HEK293T (cell line): Measurements from ENCODE around the gene REC8.

Experiments used
- CTCF ChIA-PET: fragments of 350-600 bp; formaldehyde crosslinking; extraction: SDS; loops from one replicate; lab custom pipeline; 2021; ENCODE audit warnings: antibody characterized with exemption, inconsistent platforms; lab: Yijun Ruan, JAX
- POLR2A ChIA-PET: fragments of 350-600 bp; formaldehyde crosslinking; extraction: SDS; loops from one replicate; lab custom pipeline; 2020; ENCODE audit warnings: antibody characterized with exemption, inconsistent platforms; lab: Yijun Ruan, JAX
- DNase-seq: peaks from one replicate; pipeline ENCODE4 v3.0.0; 2012; ENCODE audit warnings: mixed read lengths; ENCODE audit errors: extremely low spot score
- ARNT ChIP-seq: fragments of 450-650 bp; IDR thresholded peaks from 2 replicates; pipeline ENCODE4 v1.6.1; 2017; ENCODE audit warnings: mild to moderate bottlenecking
- BHLHE40 ChIP-seq: fragments of 450-650 bp; IDR thresholded peaks from 2 replicates; pipeline ENCODE4 v1.6.1; 2016; ENCODE audit warnings: mild to moderate bottlenecking, moderate library complexity, borderline replicate concordance
- CTBP1 ChIP-seq: fragments of 450-650 bp; IDR thresholded peaks from 2 replicates; pipeline ENCODE4 v1.6.1; 2016; ENCODE audit warnings: borderline replicate concordance
- ELF4 ChIP-seq: fragments of 450-650 bp; IDR thresholded peaks from 2 replicates; pipeline ENCODE4 v1.6.1; 2017; ENCODE audit warnings: antibody characterized with exemption
- FOXA1 ChIP-seq: fragments of 450-650 bp; IDR thresholded peaks from 2 replicates; pipeline ENCODE4 v1.6.1; 2016; ENCODE audit warnings: mild to moderate bottlenecking
- FOXK2 ChIP-seq: fragments of 450-650 bp; IDR thresholded peaks from 2 replicates; pipeline ENCODE4 v1.6.1; 2016; ENCODE audit warnings: mild to moderate bottlenecking
- FOXM1 ChIP-seq: fragments of 450-650 bp; IDR thresholded peaks from 2 replicates; pipeline ENCODE4 v1.6.1; 2017; ENCODE audit warnings: mild to moderate bottlenecking, borderline replicate concordance
- HDGF ChIP-seq: fragments of 450-650 bp; IDR thresholded peaks from 2 replicates; pipeline ENCODE4 v1.6.1; 2017; ENCODE audit warnings: antibody characterized with exemption, borderline replicate concordance
- L3MBTL2 ChIP-seq: fragments of 450-650 bp; conservative IDR thresholded peaks from 2 replicates; pipeline ENCODE4 v1.6.1; 2016; ENCODE audit warnings: mild to moderate bottlenecking
- LEF1 ChIP-seq: fragments of 450-650 bp; IDR thresholded peaks from 2 replicates; pipeline ENCODE4 v1.6.1; 2017; ENCODE audit warnings: mild to moderate bottlenecking, borderline replicate concordance
- NFRKB ChIP-seq: fragments of 450-650 bp; IDR thresholded peaks from 2 replicates; pipeline ENCODE4 v1.6.1; 2016; ENCODE audit warnings: mild to moderate bottlenecking, moderate library complexity
- PKNOX1 ChIP-seq: fragments of 450-650 bp; IDR thresholded peaks from 2 replicates; pipeline ENCODE4 v1.6.1; 2016
- SP1 ChIP-seq: fragments of 450-650 bp; IDR thresholded peaks from 2 replicates; pipeline ENCODE4 v1.6.1; 2017
- SUZ12 ChIP-seq: fragments of 450-650 bp; IDR thresholded peaks from 2 replicates; pipeline ENCODE4 v1.6.1; 2016; ENCODE audit warnings: mild to moderate bottlenecking
- TARDBP ChIP-seq: fragments of 450-650 bp; IDR thresholded peaks from 2 replicates; pipeline ENCODE4 v1.6.1; 2016
- ZNF384 ChIP-seq: fragments of 450-650 bp; IDR thresholded peaks from 2 replicates; pipeline ENCODE4 v1.6.1; 2016

REC8 gene

DNA sequence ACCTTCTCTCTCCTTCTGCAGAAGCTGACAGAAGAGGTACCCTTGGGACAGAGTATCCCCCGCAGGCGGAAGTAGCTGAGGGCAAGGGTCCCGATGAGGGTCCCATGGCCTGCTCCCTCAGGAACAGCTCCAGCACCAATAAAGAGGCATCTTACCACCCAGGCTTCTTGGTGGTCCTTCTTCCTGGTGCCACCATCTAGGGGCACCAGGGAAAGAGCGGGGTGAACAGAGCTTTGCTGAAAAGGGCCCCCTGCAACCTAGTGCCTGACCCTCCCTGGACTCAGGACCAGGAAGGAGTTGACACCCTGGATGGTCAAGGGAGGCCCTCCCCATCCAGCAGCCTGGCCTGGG, 11.4 kb upstream of the REC8 start:
- DNase-seq, result no peak
- ChIA-PET CTCF (interaction anchor here (0.6 to 2.3 kb wide), 15 partner anchors 10 to 148 kb away, joined by 3 to 24 read pairs (median 4); partner anchors contain the start of genes EMC9, IPO4, PSME1 and PSME2), POLR2A (interaction anchor here (0.5 to 2.9 kb wide), 17 partner anchors 10 to 854 kb away, joined by 3 to 26 read pairs (median 7); partner anchors contain the start of genes BCL2L2, CHMP4A, DCAF11 and EMC9)
- TF ChIP-seq NFRKB (no peak), PKNOX1 (no peak)

- TF ChIP-seq ELF4 (no peak), BHLHE40 (no peak), HDGF (peak; percentile 62; the same call in 1 of the 2 replicates), CTBP1 (peak; percentile 71)
- CTCF ChIA-PET, result interaction anchor here (0.6 to 2.3 kb wide), 29 partner anchors 11 to 149 kb away, joined by 3 to 24 read pairs (median 4); partner anchors contain the start of genes CARMIL3, CIDEB, DCAF11 and EMC9
Observed at GRCh38 chr14:24160850-24161804, 10.8 kb upstream of the REC8 start, which contains the start of gene IRF9. TSS of gene IRF9 (plus strand) at chr14:24161265. CDS start at chr14:24162145, 880 bp downstream.

DNA sequence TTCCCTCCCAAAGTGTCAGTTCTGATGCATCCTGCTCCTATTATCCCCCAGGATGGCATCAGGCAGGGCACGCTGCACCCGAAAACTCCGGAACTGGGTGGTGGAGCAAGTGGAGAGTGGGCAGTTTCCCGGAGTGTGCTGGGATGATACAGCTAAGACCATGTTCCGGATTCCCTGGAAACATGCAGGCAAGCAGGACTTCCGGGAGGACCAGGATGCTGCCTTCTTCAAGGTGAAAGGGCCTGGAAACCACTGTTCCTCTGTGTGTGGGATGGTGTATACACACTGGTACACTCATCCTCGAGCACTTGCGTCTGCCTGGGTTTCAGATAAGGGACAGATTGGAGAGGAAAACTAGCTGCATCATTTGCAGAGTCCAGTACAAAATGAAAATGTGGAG, 9.8 kb upstream of the REC8 start:
- DNase-seq, result no peak
- TF ChIP-seq CTBP1, result no peak
- TF ChIP-seq NFRKB, result no peak
- TF ChIP-seq ELF4, result no peak
- no peak for TF ChIP-seq LEF1
- no peak for TF ChIP-seq FOXM1
- no peak for TF ChIP-seq ZNF384
- TF ChIP-seq PKNOX1, result no peak
- no peak for TF ChIP-seq TARDBP
- no peak for TF ChIP-seq FOXK2
- no peak for TF ChIP-seq BHLHE40
- TF ChIP-seq SP1, result no peak
- no peak for TF ChIP-seq ARNT
- no peak for TF ChIP-seq SUZ12
- TF ChIP-seq L3MBTL2, result no peak
- no peak for TF ChIP-seq HDGF
- TF ChIP-seq FOXA1, result no peak
- ChIA-PET CTCF (interaction anchor here (0.9 to 1.3 kb wide), 5 partner anchors 11 to 81 kb away, joined by 3 to 10 read pairs (median 4); no protein-coding TSS in a partner anchor), POLR2A (interaction anchor here (1.0 to 2.9 kb wide), 9 partner anchors 11 to 80 kb away, joined by 3 to 26 read pairs (median 13); partner anchors contain the start of genes DCAF11, EMC9, NRL and PCK2)

More at GRCh38 chr14:24160850-24161804, 10.8 kb upstream of the REC8 start, which contains the start of gene IRF9:
- POLR2A ChIA-PET, result interaction anchor here (0.8 to 2.9 kb wide), 17 partner anchors 9 to 103 kb away, joined by 3 to 26 read pairs (median 7); partner anchors contain the start of genes CHMP4A, DCAF11, EMC9 and IPO4
- DNase-seq, result peak; percentile 92

GRCh38 chr14:24164518-24164991, 7.3 kb upstream of the REC8 start:
- TF ChIP-seq CTBP1 (no peak), SUZ12 (no peak), HDGF (no peak), ELF4 (no peak), PKNOX1 (no peak), FOXK2 (no peak), LEF1 (no peak), NFRKB (no peak), TARDBP (no peak), BHLHE40 (no peak), SP1 (no peak), L3MBTL2 (no peak), ZNF384 (no peak), FOXM1 (no peak), ARNT (no peak), FOXA1 (no peak)
- POLR2A ChIA-PET, result interaction anchor here (1.1 to 1.6 kb wide), 2 partner anchors 23 to 50 kb away, joined by 3 to 5 read pairs; partner anchors contain the start of genes DCAF11, EMC9 and NRL
- DNase-seq, result no peak
- CTCF ChIA-PET, result no interaction called here

DNA sequence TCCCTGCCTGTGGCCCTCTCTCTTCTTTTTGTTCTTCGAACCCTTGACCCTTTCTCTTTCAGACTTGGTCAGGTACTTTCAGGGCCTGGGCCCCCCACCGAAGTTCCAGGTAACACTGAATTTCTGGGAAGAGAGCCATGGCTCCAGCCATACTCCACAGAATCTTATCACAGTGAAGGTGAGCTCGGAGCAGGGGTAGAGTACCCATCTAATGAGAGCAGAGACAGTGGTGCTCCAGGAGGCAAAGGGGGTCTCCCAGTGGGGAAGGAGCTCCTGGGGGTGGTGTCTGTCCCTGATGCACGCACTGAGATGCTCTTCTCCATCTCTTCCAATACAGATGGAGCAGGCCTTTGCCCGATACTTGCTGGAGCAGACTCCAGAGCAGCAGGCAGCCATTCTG, 6.1 kb upstream of the REC8 start:
- POLR2A ChIA-PET, result interaction anchor here (0.5 kb wide), 1 partner anchor 25 kb away, joined by 3 read pairs; no protein-coding TSS in a partner anchor
- CTCF ChIA-PET, result no interaction called here
- DNase-seq, result no peak
- no peak for TF ChIP-seq FOXM1
- TF ChIP-seq PKNOX1, result no peak
- TF ChIP-seq L3MBTL2, result no peak
- TF ChIP-seq NFRKB, result no peak
- TF ChIP-seq FOXK2, result no peak
- no peak for TF ChIP-seq ARNT
- no peak for TF ChIP-seq FOXA1
- TF ChIP-seq SP1, result no peak
- TF ChIP-seq HDGF, result no peak
- TF ChIP-seq ZNF384, result no peak
- TF ChIP-seq TARDBP, result no peak
- TF ChIP-seq SUZ12, result no peak
- TF ChIP-seq BHLHE40, result no peak
